Kidney (tissue), 14 donors: ENCODE data around the gene L3MBTL3. TPM values are rescaled to one million over a fixed set of nuclear protein-coding genes. Genes with fewer than 3 reads are reported as not detected.

ENCODE experiments used
- DNase-seq, 5 donors: peaks; one replicate each; pipeline ENCODE4 v3.0.0-alpha.2; 2013 to 2020
- FAIRE-seq: peaks from 2 replicates; lab custom pipeline; 2012; peaks lifted over from hg19 to GRCh38; lab: Jason Lieb, UNC
- H3K27ac ChIP-seq, 2 donors: one replicate each; pipeline ENCODE4 v1.7.0; 2013; ENCODE audit warnings: low read depth in 2 of 2, low read length in 2 of 2, inconsistent platforms in 1 of 2
- H3K27me3 ChIP-seq: one replicate; pipeline ENCODE4 v1.7.1; 2013; ENCODE audit warnings: low read length, inconsistent platforms; ENCODE audit not compliant: control insufficient read depth, insufficient read depth
- H3K36me3 ChIP-seq, 3 donors: one replicate each; pipeline versions ENCODE4 v1.7.0 to v1.7.1; 2013; ENCODE audit warnings: low read length in 3 of 3, control low read depth in 1 of 3, inconsistent platforms in 1 of 3; ENCODE audit not compliant: insufficient read depth in 3 of 3, control insufficient read depth in 2 of 3
- H3K4me1 ChIP-seq, 3 donors: one replicate each; pipeline versions ENCODE4 v1.7.0 to v1.7.1; 2013; ENCODE audit warnings: low read length in 3 of 3, inconsistent platforms in 1 of 3, low read depth in 1 of 3; ENCODE audit not compliant: control insufficient read depth in 2 of 3, insufficient read depth in 2 of 3
- H3K4me3 ChIP-seq, 3 donors: one replicate each; pipeline versions ENCODE4 v1.7.0 to v1.8.1; 2013; ENCODE audit warnings: low read length in 3 of 3, control low read depth in 1 of 3, inconsistent platforms in 1 of 3
- H3K9ac ChIP-seq, 3 donors: one replicate each; pipeline versions ENCODE4 v1.7.0 to v1.7.1; 2013; ENCODE audit warnings: low read length in 3 of 3, control low read depth in 1 of 3, inconsistent platforms in 1 of 3
- H3K9me3 ChIP-seq, 3 donors: one replicate each; pipeline versions ENCODE4 v1.7.0 to v1.7.1; 2013; ENCODE audit warnings: low read length in 3 of 3, control low read depth in 1 of 3, inconsistent platforms in 1 of 3; ENCODE audit not compliant: control insufficient read depth in 2 of 3, insufficient read depth in 1 of 3
- CTCF ChIP-seq: IDR thresholded peaks from 3 replicates; pipeline ENCODE4 v1.5.1; 2012; ENCODE audit warnings: mild to moderate bottlenecking, moderate library complexity, borderline replicate concordance; ENCODE audit not compliant: insufficient read depth; ENCODE audit errors: extremely low read depth
- intact Hi-C: fragments of 100-400 bp; cut with DNase I; formaldehyde crosslinking; loops from one replicate; pipeline ENCODE4 v1.11.1; 2022
- polyA plus RNA-seq: library from polyadenylated mRNA; stranded (reverse); fragments of 350-450 nt; fragmentation: Illumina TruSeq; extraction: RNeasy Lipid Tissue Mini Kit (QIAGEN cat#74804); gene quantifications from one replicate; pipeline ENCODE4 v1.2.3, GENCODE V29; 2014; ENCODE audit warnings: low read depth, low replicate concordance; ENCODE audit not compliant: insufficient read depth
- total RNA-seq: library from RNA; stranded (reverse); fragmentation: NEBNext Ultra II Directional; extraction: Animal tissue kit (Norgen Biotek cat#: 25700); gene quantifications from one replicate; pipeline ENCODE4 v1.2.1, GENCODE V29; 2021
- donor health status: control.
- donor health status: control.
- donor health status: control.
- donor health status: control.
- donor health status: control.
- donor health status: DM: yes; HTN: yes; CAD: no.
- donor health status: Normal renal cell carcinoma (clear cell type).

The L3MBTL3 gene
- total and polyA plus RNA-seq, 2 donors from 2014 or later = 4.3 to 13.0 TPM

GRCh38 chr6:130054725-130055124 lies 36.3 kb downstream of the L3MBTL3 start:
- Histone ChIP-seq H3K9ac (no peak overlapping the region), H3K4me1 (no peaks in the 10 kb centered on the region), H3K27me3 (no peaks in the 10 kb centered on the region), H3K4me3 (no peak overlapping the region), H3K27ac (no peak overlapping the region), H3K9me3 (no peaks in the 10 kb centered on the region), H3K36me3 (peaks cover 6 to 34% (median 8%) of the 10 kb centered on the region in 3 donors)
- TF ChIP-seq CTCF = no peak
- DNase-seq (no peak), FAIRE-seq (no peak)
- intact Hi-C loops = no loop called here

GRCh38 chr6:130055271-130055670 lies 36.9 kb downstream of the L3MBTL3 start:
- Histone ChIP-seq H3K4me3 (no peak overlapping the region), H3K4me1 (no peaks in the 10 kb centered on the region), H3K36me3 (peaks cover 6 to 34% (median 9%) of the 10 kb centered on the region in 3 donors), H3K9me3 (no peaks in the 10 kb centered on the region), H3K27me3 (no peaks in the 10 kb centered on the region), H3K9ac (no peak overlapping the region), H3K27ac (no peak overlapping the region)
- intact Hi-C loops = no loop called here
- FAIRE-seq (no peak), DNase-seq (no peak)
- TF ChIP-seq CTCF = no peak

GRCh38 chr6:130057495-130057894 lies 39.1 kb downstream of the L3MBTL3 start:
- peaks cover 6 to 29% (median 13%) of the 10 kb centered on the region in 3 donors for H3K36me3 ChIP-seq

More at GRCh38 chr6:130057495-130057894, 39.1 kb downstream of the L3MBTL3 start:
- Histone ChIP-seq H3K9me3 (no peaks in the 10 kb centered on the region), H3K27me3 (no peaks in the 10 kb centered on the region), H3K9ac (no peak overlapping the region), H3K4me1 (no peaks in the 10 kb centered on the region), H3K27ac (no peak overlapping the region), H3K4me3 (no peak overlapping the region)
- DNase-seq (no peak), FAIRE-seq (no peak)
- TF ChIP-seq CTCF = no peak
- intact Hi-C loops = no loop called here
